Measurements from ENCODE around the gene NOL3. TPM values are rescaled to one million over a fixed set of nuclear protein-coding genes. Genes with fewer than 3 reads are reported as not detected.
A peak's percentile ranks its signal among the peaks of the same experiment; 100 is the strongest.

Gene NOL3
- total and polyA plus RNA-seq, 2 donors (not counting 3 experiments of a cell fraction or from before 2014, with no cell fraction given) = 16.0 to 19.4 TPM

- no peak for TF ChIP-seq MYC (IDR thresholded peaks at IDR 0.05; ENCODE audit: low read depth, low read length)
- no peak for TF ChIP-seq EZH2 (IDR thresholded peaks at IDR 0.05; ENCODE audit: borderline replicate concordance, low read depth, low read length, severe bottlenecking)
- TF ChIP-seq, protein P1, sequence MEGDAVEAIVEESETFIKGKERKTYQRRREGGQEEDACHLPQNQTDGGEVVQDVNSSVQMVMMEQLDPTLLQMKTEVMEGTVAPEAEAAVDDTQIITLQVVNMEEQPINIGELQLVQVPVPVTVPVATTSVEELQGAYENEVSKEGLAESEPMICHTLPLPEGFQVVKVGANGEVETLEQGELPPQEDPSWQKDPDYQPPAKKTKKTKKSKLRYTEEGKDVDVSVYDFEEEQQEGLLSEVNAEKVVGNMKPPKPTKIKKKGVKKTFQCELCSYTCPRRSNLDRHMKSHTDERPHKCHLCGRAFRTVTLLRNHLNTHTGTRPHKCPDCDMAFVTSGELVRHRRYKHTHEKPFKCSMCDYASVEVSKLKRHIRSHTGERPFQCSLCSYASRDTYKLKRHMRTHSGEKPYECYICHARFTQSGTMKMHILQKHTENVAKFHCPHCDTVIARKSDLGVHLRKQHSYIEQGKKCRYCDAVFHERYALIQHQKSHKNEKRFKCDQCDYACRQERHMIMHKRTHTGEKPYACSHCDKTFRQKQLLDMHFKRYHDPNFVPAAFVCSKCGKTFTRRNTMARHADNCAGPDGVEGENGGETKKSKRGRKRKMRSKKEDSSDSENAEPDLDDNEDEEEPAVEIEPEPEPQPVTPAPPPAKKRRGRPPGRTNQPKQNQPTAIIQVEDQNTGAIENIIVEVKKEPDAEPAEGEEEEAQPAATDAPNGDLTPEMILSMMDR (IDR thresholded peaks at IDR 0.05; ENCODE audit: extremely low read depth in 1 of 2, insufficient read depth in 1 of 2, low read depth in 1 of 2, low read length in 2 of 2) = peak; percentile 28 to 44
- TF ChIP-seq POLR2A (IDR thresholded peaks at IDR 0.05; ENCODE audit: low read depth, low read length) = no peak
- peak; percentile 30 for TF ChIP-seq POLR2AphosphoS5 (IDR thresholded peaks at IDR 0.05; ENCODE audit: insufficient read depth, low read depth, low read length)
- no peak for TF ChIP-seq FOS (IDR thresholded peaks at IDR 0.05; ENCODE audit: borderline replicate concordance, insufficient read depth, low read length)
- no peak for TF ChIP-seq GATA2 (IDR thresholded peaks at IDR 0.05; ENCODE audit: insufficient read depth, insufficient read length, low read depth, low read length)
- H3K9me1 ChIP-seq (replicated peaks; ENCODE audit: control insufficient read depth, extremely low read depth, insufficient read depth, low read length) = no peaks in the 10 kb centered on the region
- no peak within 1 kb of the TSS for H3K27ac ChIP-seq (ENCODE audit: insufficient read depth, low read depth, low read length)
- peaks cover 3% of the 10 kb centered on the region for H3K4me1 ChIP-seq (ENCODE audit: control insufficient read depth, extremely low read depth, insufficient read depth, low read length)
- CTCF ChIA-PET = interaction anchor here (0.7 to 2.4 kb wide), 10 partner anchors 10 to 245 kb away, joined by 3 to 15 read pairs (median 6); partner anchors contain the start of gene EXOC3L1
- H3K4me2 ChIP-seq (ENCODE audit: insufficient read depth, low read length) = no peak within 1 kb of the TSS
- H2AFZ ChIP-seq (ENCODE audit: low read depth, low read length) = no peak within 1 kb of the TSS
- H3K9me3 ChIP-seq (replicated peaks; ENCODE audit: control insufficient read depth, insufficient read depth, low read length) = no peaks in the 10 kb centered on the region
- intact Hi-C loops (cut with micrococcal nuclease) (loop anchor here (2.0 to 10.0 kb wide), 2 partner anchors 18 to 196 kb away; partner anchors contain the start of gene TPPP3), dilution Hi-C loops (cut with MboI; ENCODE audit: extremely low pct_ligation_motif_present, low sequenced_read_pairs) (no loop called here)
- H3K27me3 ChIP-seq (ENCODE audit: control insufficient read depth in 2 of 2, insufficient read depth in 2 of 2, low read length in 2 of 2) = no peaks in the 10 kb centered on the region
- POLR2A ChIA-PET = no interaction called here
- FAIRE-seq (no peak), DNase-seq (ENCODE audit: low read depth, low spot score) (no peak)
- H3K36me3 ChIP-seq (ENCODE audit: control insufficient read depth in 2 of 2, extremely low read depth in 1 of 2, insufficient read depth in 2 of 2, low read length in 2 of 2) = peaks cover 18 to 70% of the 10 kb centered on the region in 2 experiments
- H4K20me1 ChIP-seq (replicated peaks; ENCODE audit: control insufficient read depth, extremely low read depth, insufficient read depth, low read length) = no peaks in the 10 kb centered on the region
- H3K79me2 ChIP-seq (ENCODE audit: control insufficient read depth, insufficient read depth, low read length) = peaks cover 25% of the 10 kb centered on the region
- no peak within 1 kb of the TSS for H3K4me3 ChIP-seq (replicated peaks in 1 of 3; ENCODE audit: insufficient read depth in 1 of 3, low read depth in 1 of 3, low read length in 3 of 3)
- no peak within 1 kb of the TSS for H3K9ac ChIP-seq (replicated peaks; ENCODE audit: extremely low read depth, insufficient read depth, low read length)
- BruUV-seq (replicated peaks) = no TSS peak
Observed at GRCh38 chr16:67199011-67199807, 28.9 kb downstream of the NOL3 start, which contains the start of gene ELMO3. Gene ELMO3, plus strand, starts transcription at chr16:67199131. Its CDS starts 196 bp downstream, at chr16:67199327.
